Neural progenitor cell (in vitro differentiated cells): ENCODE measurements around the gene CAMK2D. TPM values are rescaled to one million over a fixed set of nuclear protein-coding genes. Genes with fewer than 3 reads are reported as not detected.

Source experiments
- DNase-seq: peaks from one replicate; pipeline ENCODE4 v3.0.0-alpha.2; 2016; ENCODE audit warnings: low spot score
- H2AFZ ChIP-seq: fragments of 200-600 bp; sonication (generic); replicated peaks from 2 replicates; pipeline ENCODE4 v1.6.1; 2016; ENCODE audit warnings: antibody characterized with exemption
- H3F3A ChIP-seq: fragments of 200-600 bp; sonication (generic); 2 replicates; pipeline ENCODE4 v1.6.1; 2016; ENCODE audit warnings: antibody characterized with exemption, low read depth
- H3K27ac ChIP-seq: fragments of 200-600 bp; sonication (generic); 2 replicates; pipeline ENCODE4 v1.5.1; 2016; ENCODE audit warnings: mild to moderate bottlenecking
- H3K27me3 ChIP-seq: fragments of 200-600 bp; sonication (generic); 2 replicates; pipeline ENCODE4 v1.6.1; 2016; ENCODE audit warnings: mild to moderate bottlenecking, moderate library complexity
- H3K36me3 ChIP-seq: fragments of 200-600 bp; sonication (generic); 2 replicates; pipeline ENCODE4 v1.5.1; 2016
- H3K4me1 ChIP-seq: fragments of 200-600 bp; sonication (generic); 2 replicates; pipeline ENCODE4 v1.6.1; 2016; ENCODE audit warnings: mixed run types
- H3K4me2 ChIP-seq: fragments of 200-600 bp; sonication (generic); 2 replicates; pipeline ENCODE4 v1.6.1; 2016
- H3K4me3 ChIP-seq: fragments of 200-600 bp; sonication (generic); 2 replicates; pipeline ENCODE4 v1.5.1; 2016
- H3K79me2 ChIP-seq: fragments of 200-600 bp; sonication (generic); 2 replicates; pipeline ENCODE4 v1.6.1; 2016; ENCODE audit warnings: low read depth
- H3K9ac ChIP-seq: fragments of 200-600 bp; sonication (generic); 2 replicates; pipeline ENCODE4 v1.6.1; 2016
- H3K9me3 ChIP-seq: fragments of 200-600 bp; sonication (generic); 2 replicates; pipeline ENCODE4 v1.5.1; 2016; ENCODE audit warnings: low read depth
- H4K20me1 ChIP-seq: fragments of 200-600 bp; sonication (generic); 2 replicates; pipeline ENCODE4 v1.6.1; 2016; ENCODE audit warnings: low read depth
- H3K27ac Mint-ChIP-seq: 3 replicates; pipeline ENCODE4 v1.8.0; 2021; ENCODE audit warnings: mixed read lengths
- H3K27me3 Mint-ChIP-seq: 2 replicates; pipeline ENCODE4 v1.8.0; 2022; ENCODE audit warnings: low read depth, mild to moderate bottlenecking, inconsistent platforms, moderate library complexity, mixed read lengths; ENCODE audit not compliant: insufficient read depth
- H3K36me3 Mint-ChIP-seq: 3 replicates; pipeline ENCODE4 v1.8.0; 2021; ENCODE audit warnings: mixed read lengths
- H3K4me1 Mint-ChIP-seq: 3 replicates; pipeline ENCODE4 v1.8.0; 2021; ENCODE audit warnings: mixed read lengths
- H3K4me3 Mint-ChIP-seq: 3 replicates; pipeline ENCODE4 v1.8.0; 2021; ENCODE audit warnings: mild to moderate bottlenecking, moderate library complexity, mixed read lengths
- H3K9me3 Mint-ChIP-seq: 3 replicates; pipeline ENCODE4 v1.8.0; 2020; ENCODE audit warnings: mixed read lengths
- CTCF ChIP-seq: fragments of 200-600 bp; sonication (generic); IDR thresholded peaks from 2 replicates; pipeline ENCODE4 v1.5.1; 2017; ENCODE audit warnings: antibody characterized with exemption, mild to moderate bottlenecking
- EZH2 ChIP-seq: fragments of 200-600 bp; sonication (generic); IDR thresholded peaks from 2 replicates; pipeline ENCODE4 v1.6.1; 2017; ENCODE audit warnings: antibody characterized with exemption, mild to moderate bottlenecking, moderate library complexity
- EZH2phosphoT487 ChIP-seq: fragments of 200-600 bp; sonication (generic); IDR thresholded peaks from 2 replicates; pipeline ENCODE4 v1.6.1; 2017; ENCODE audit warnings: antibody characterized with exemption
- total RNA-seq: library from RNA; depleted of rRNA; stranded (reverse); fragments of >200 nt; gene quantifications from 2 replicates; pipeline ENCODE4 v1.2.3, GENCODE V29; 2015; ENCODE audit warnings: low replicate concordance

The CAMK2D gene
- total RNA-seq, 1 donor from 2014 or later: 33.2 TPM

GRCh38 chr4:113785781-113786180 is 24.2 kb upstream of the CAMK2D start:
- no peak overlapping the region for H3K27ac Mint-ChIP-seq
- H3K4me1 ChIP-seq: no peaks in the 10 kb centered on the region
- H3K36me3 ChIP-seq: no peaks in the 10 kb centered on the region
- no peak overlapping the region for H3K27ac ChIP-seq
- TF ChIP-seq CTCF (no peak), EZH2 (no peak), EZH2phosphoT487 (no peak)
- no peaks in the 10 kb centered on the region for H3K27me3 ChIP-seq
- no peaks in the 10 kb centered on the region for H3K79me2 ChIP-seq
- no peaks in the 10 kb centered on the region for H3K4me1 Mint-ChIP-seq
- peaks cover 2% of the 10 kb centered on the region for H3K27me3 Mint-ChIP-seq
- no peak for DNase-seq
- no peak overlapping the region for H3K4me3 ChIP-seq
- H3K9ac ChIP-seq: no peak overlapping the region
- no peaks in the 10 kb centered on the region for H3K9me3 Mint-ChIP-seq
- no peaks in the 10 kb centered on the region for H4K20me1 ChIP-seq
- no peaks in the 10 kb centered on the region for H3F3A ChIP-seq
- H3K9me3 ChIP-seq: no peaks in the 10 kb centered on the region
- H3K4me3 Mint-ChIP-seq: no peak overlapping the region
- H2AFZ ChIP-seq: no peak overlapping the region
- H3K36me3 Mint-ChIP-seq: no peaks in the 10 kb centered on the region
- no peak overlapping the region for H3K4me2 ChIP-seq

GRCh38 chr4:113784497-113785250 is 23.1 kb upstream of the CAMK2D start:
- Histone ChIP-seq H2AFZ (no peak overlapping the region), H3K4me2 (no peak overlapping the region), H3K9me3 (no peaks in the 10 kb centered on the region), H3K9ac (no peak overlapping the region), H3K36me3 (no peaks in the 10 kb centered on the region), H3K4me1 (no peaks in the 10 kb centered on the region), H3K27ac (no peak overlapping the region), H3K4me3 (no peak overlapping the region), H4K20me1 (no peaks in the 10 kb centered on the region), H3K79me2 (no peaks in the 10 kb centered on the region), H3F3A (no peaks in the 10 kb centered on the region), H3K27me3 (no peaks in the 10 kb centered on the region)
- no peak overlapping the region for H3K4me3 Mint-ChIP-seq
- TF ChIP-seq CTCF (no peak), EZH2 (no peak), EZH2phosphoT487 (no peak)
- H3K36me3 Mint-ChIP-seq: no peaks in the 10 kb centered on the region
- H3K4me1 Mint-ChIP-seq: no peaks in the 10 kb centered on the region
- no peak overlapping the region for H3K27ac Mint-ChIP-seq
- peaks cover 2% of the 10 kb centered on the region for H3K27me3 Mint-ChIP-seq
- no peak for DNase-seq
- H3K9me3 Mint-ChIP-seq: no peaks in the 10 kb centered on the region

GRCh38 chr4:113783701-113784100 is 22.2 kb upstream of the CAMK2D start:
- H3K79me2 ChIP-seq: no peaks in the 10 kb centered on the region
- H3K9ac ChIP-seq: no peak overlapping the region
- Mint-ChIP-seq H3K27ac (no peak overlapping the region), H3K9me3 (no peaks in the 10 kb centered on the region), H3K27me3 (peaks cover 2% of the 10 kb centered on the region), H3K4me1 (no peaks in the 10 kb centered on the region), H3K36me3 (no peaks in the 10 kb centered on the region), H3K4me3 (no peak overlapping the region)
- H3K9me3 ChIP-seq: no peaks in the 10 kb centered on the region
- H3K27ac ChIP-seq: no peak overlapping the region
- H3K4me1 ChIP-seq: no peaks in the 10 kb centered on the region
- H3K36me3 ChIP-seq: no peaks in the 10 kb centered on the region
- no peaks in the 10 kb centered on the region for H3K27me3 ChIP-seq
- no peak for DNase-seq
- no peak overlapping the region for H3K4me2 ChIP-seq
- H3F3A ChIP-seq: no peaks in the 10 kb centered on the region
- no peak overlapping the region for H2AFZ ChIP-seq
- H3K4me3 ChIP-seq: no peak overlapping the region
- H4K20me1 ChIP-seq: no peaks in the 10 kb centered on the region
- TF ChIP-seq EZH2 (no peak), CTCF (no peak), EZH2phosphoT487 (no peak)
